Testis (tissue), 3 donors: Measurements from ENCODE around the gene KCNQ1. TPM values are rescaled to one million over a fixed set of nuclear protein-coding genes. Genes with fewer than 3 reads are reported as not detected.

Source experiments
- DNase-seq: peaks from one replicate; pipeline ENCODE4 v3.0.0-alpha.2; 2019
- H3K27ac ChIP-seq, 2 donors: fragments of 200-600 bp; sonication (generic); one replicate each; pipeline ENCODE4 v1.5.1; 2019
- H3K27me3 ChIP-seq: fragments of 200-600 bp; sonication (generic); one replicate; pipeline ENCODE4 v1.5.1; 2019
- H3K36me3 ChIP-seq: fragments of 200-600 bp; sonication (generic); one replicate; pipeline ENCODE4 v1.5.1; 2017; ENCODE audit warnings: low read depth; ENCODE audit errors: missing control alignments
- H3K4me1 ChIP-seq: fragments of 200-600 bp; sonication (generic); one replicate; pipeline ENCODE4 v1.5.1; 2019
- H3K4me3 ChIP-seq, 2 donors: fragments of 200-600 bp; sonication (generic); one replicate each; pipeline ENCODE4 v1.5.1; 2017 to 2019
- H3K9me3 ChIP-seq: fragments of 200-600 bp; sonication (generic); one replicate; pipeline ENCODE4 v1.5.1; 2017
- POLR2A ChIP-seq: fragments of 450-650 bp; IDR thresholded peaks from one replicate; pipeline ENCODE4 v1.6.1; 2017; ENCODE audit warnings: antibody characterized with exemption, mild to moderate bottlenecking, moderate library complexity
- WGBS, 2 donors: methylation state at CpG; one replicate each; pipeline ENCODE4 v1.1.5; 2018; 5-methylcytosine and 5-hydroxymethylcytosine counted together
- intact Hi-C: fragments of 100-400 bp; cut with DNase I; formaldehyde crosslinking; loops from one replicate; pipeline ENCODE4 v1.15.1; 2023; ENCODE audit warnings: low total_unique reads
- polyA plus RNA-seq: library from polyadenylated mRNA; stranded (reverse); fragments of 350-450 nt; fragmentation: Illumina TruSeq; extraction: RNeasy Lipid Tissue Mini Kit (QIAGEN cat#74804); gene quantifications from one replicate; pipeline ENCODE4 v1.2.3, GENCODE V29; 2014; ENCODE audit warnings: low read depth, low replicate concordance; ENCODE audit not compliant: insufficient read depth
- total RNA-seq, 2 donors: library from RNA; depleted of rRNA; stranded (reverse); fragments of >200 nt; gene quantifications; one replicate each; pipeline ENCODE4 v1.2.3, GENCODE V29; 2016
- TF ChIP-seq, protein P1 (sequence below), 3 experiments: fragments of 450-650 bp in 2 of 3; fragments of 200-600 bp in 1 of 3; sonication (generic) in 1 of 3; IDR thresholded peaks; one replicate each; pipeline ENCODE4 v1.5.1; 2016 to 2019; ENCODE audit warnings: antibody characterized with exemption in 3 of 3, mild to moderate bottlenecking in 2 of 3, moderate library complexity in 1 of 3

KCNQ1 gene
- total and polyA plus RNA-seq, 3 donors from 2014 or later: 6.0 to 24.2 (median 12.8) TPM

- no peak for DNase-seq
- Histone ChIP-seq H3K36me3 (no peaks in the 10 kb centered on the region), H3K27me3 (no peaks in the 10 kb centered on the region), H3K27ac (no peak overlapping the region), H3K9me3 (no peaks in the 10 kb centered on the region), H3K4me3 (no peak overlapping the region), H3K4me1 (peaks cover 4% of the 10 kb centered on the region)
- intact Hi-C loops: no loop called here
- TF ChIP-seq, protein P1, sequence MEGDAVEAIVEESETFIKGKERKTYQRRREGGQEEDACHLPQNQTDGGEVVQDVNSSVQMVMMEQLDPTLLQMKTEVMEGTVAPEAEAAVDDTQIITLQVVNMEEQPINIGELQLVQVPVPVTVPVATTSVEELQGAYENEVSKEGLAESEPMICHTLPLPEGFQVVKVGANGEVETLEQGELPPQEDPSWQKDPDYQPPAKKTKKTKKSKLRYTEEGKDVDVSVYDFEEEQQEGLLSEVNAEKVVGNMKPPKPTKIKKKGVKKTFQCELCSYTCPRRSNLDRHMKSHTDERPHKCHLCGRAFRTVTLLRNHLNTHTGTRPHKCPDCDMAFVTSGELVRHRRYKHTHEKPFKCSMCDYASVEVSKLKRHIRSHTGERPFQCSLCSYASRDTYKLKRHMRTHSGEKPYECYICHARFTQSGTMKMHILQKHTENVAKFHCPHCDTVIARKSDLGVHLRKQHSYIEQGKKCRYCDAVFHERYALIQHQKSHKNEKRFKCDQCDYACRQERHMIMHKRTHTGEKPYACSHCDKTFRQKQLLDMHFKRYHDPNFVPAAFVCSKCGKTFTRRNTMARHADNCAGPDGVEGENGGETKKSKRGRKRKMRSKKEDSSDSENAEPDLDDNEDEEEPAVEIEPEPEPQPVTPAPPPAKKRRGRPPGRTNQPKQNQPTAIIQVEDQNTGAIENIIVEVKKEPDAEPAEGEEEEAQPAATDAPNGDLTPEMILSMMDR (IDR thresholded peaks at IDR 0.05): no peak
- WGBS, 2 donors: 86 to 95% methylated on average over 1 to 4 of the region's 4 CpGs
Measured at GRCh38 chr11:2661173-2662023, 216.6 kb downstream of the KCNQ1 start.

- H3K9me3 ChIP-seq: no peaks in the 10 kb centered on the region
- no peak for DNase-seq
- H3K36me3 ChIP-seq: no peaks in the 10 kb centered on the region
- H3K4me1 ChIP-seq: peaks cover 4% of the 10 kb centered on the region
- H3K4me3 ChIP-seq: no peak overlapping the region
- TF ChIP-seq, protein P1 (IDR thresholded peaks at IDR 0.05): no peak
- TF ChIP-seq POLR2A: no peak
- H3K27ac ChIP-seq: no peak overlapping the region
- H3K27me3 ChIP-seq: no peaks in the 10 kb centered on the region
- intact Hi-C loops: no loop called here
- 97 to 100% methylated on average over 2 to 5 of the region's 5 CpGs for WGBS, 2 donors
Measured at GRCh38 chr11:2662024-2662312, 217.2 kb downstream of the KCNQ1 start.

DNA sequence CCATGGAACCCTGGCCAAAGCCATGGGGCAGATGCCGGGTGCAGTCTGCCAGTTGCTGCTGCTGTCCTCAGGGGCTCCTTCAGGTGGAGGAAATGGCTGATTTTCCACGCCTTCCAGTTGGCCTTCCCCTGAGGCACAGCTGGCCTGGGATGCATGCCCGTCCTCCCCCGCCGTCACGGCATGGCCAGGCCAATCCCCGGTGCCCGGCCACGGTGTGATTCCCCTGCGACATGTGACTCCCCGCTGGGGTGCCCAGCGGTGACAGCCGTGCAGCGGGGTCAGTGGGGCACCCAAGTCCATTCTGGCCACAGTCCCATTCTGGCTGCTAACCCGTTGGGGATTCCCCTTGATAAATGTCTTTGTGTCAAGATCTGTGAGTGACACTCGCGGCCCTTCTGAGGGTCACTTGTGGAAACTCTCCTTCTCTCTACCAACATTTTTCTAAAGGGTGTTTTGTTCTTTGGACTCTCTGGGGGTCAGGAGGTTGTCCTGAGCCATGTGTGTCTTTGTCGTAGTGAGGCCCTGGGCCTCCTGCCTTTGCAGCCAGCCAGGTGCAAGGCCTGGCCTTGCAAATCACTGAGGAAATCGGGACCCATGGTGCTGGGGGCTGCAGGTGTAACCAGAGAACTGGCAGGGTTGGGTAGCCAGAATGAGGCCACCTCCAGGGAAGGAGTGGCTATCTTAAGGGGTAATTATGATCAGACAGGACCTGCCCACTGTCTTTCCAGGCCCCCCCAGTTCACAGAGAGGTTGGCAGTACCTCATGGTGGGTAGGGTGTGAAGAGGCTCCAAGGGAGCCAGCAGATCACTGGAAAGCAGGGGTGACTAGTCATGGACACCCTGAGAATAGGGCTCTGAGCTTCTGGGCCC lies 217.9 kb downstream of the KCNQ1 start:
- DNase-seq: no peak
- no peaks in the 10 kb centered on the region for H3K27me3 ChIP-seq
- no peaks in the 10 kb centered on the region for H3K36me3 ChIP-seq
- no peak overlapping the region for H3K4me3 ChIP-seq
- peaks cover 4% of the 10 kb centered on the region for H3K4me1 ChIP-seq
- WGBS, 2 donors: 80 to 96% methylated on average over 5 to 19 of the region's 19 CpGs
- no peaks in the 10 kb centered on the region for H3K9me3 ChIP-seq
- intact Hi-C loops: no loop called here
- no peak overlapping the region for H3K27ac ChIP-seq
- no peak for TF ChIP-seq POLR2A
- TF ChIP-seq, protein P1 (IDR thresholded peaks at IDR 0.05): no peak

- no peak overlapping the region for H3K27ac ChIP-seq
- intact Hi-C loops: no loop called here
- no peak for DNase-seq
Measured at GRCh38 chr11:2663506-2663905, 218.7 kb downstream of the KCNQ1 start.

More at GRCh38 chr11:2663506-2663905, 218.7 kb downstream of the KCNQ1 start:
- 95 to 97% methylated on average over 2 of the region's 2 CpGs for WGBS, 2 donors
- H3K4me1 ChIP-seq: peaks cover 4% of the 10 kb centered on the region
- no peaks in the 10 kb centered on the region for H3K27me3 ChIP-seq
- H3K9me3 ChIP-seq: no peaks in the 10 kb centered on the region
- TF ChIP-seq, protein P1 (IDR thresholded peaks at IDR 0.05): no peak
- no peak for TF ChIP-seq POLR2A
- no peak overlapping the region for H3K4me3 ChIP-seq
- H3K36me3 ChIP-seq: no peaks in the 10 kb centered on the region
